Stomach smooth muscle (tissue), 2 donors: ENCODE measurements around the gene TBC1D5.

Experiments used
- H3K27ac ChIP-seq: one replicate; pipeline ENCODE4 v1.7.0; 2013; ENCODE audit warnings: mild to moderate bottlenecking, low read length, inconsistent platforms
- H3K27me3 ChIP-seq, 2 donors: one replicate each; pipeline ENCODE4 v1.7.0; 2013; ENCODE audit warnings: low read length in 2 of 2; ENCODE audit not compliant: insufficient read depth in 2 of 2, control insufficient read depth in 1 of 2
- H3K36me3 ChIP-seq, 2 donors: one replicate each; pipeline ENCODE4 v1.7.0; 2013; ENCODE audit warnings: low read length in 2 of 2; ENCODE audit not compliant: control insufficient read depth in 2 of 2, insufficient read depth in 2 of 2
- H3K4me1 ChIP-seq: one replicate; pipeline ENCODE4 v1.7.0; 2013; ENCODE audit warnings: low read length; ENCODE audit not compliant: control insufficient read depth, insufficient read depth
- H3K4me3 ChIP-seq, 2 donors: one replicate each; pipeline ENCODE4 v1.7.0; 2013; ENCODE audit warnings: low read length in 2 of 2
- H3K9ac ChIP-seq, 2 donors: one replicate each; pipeline ENCODE4 v1.7.0; 2013; ENCODE audit warnings: low read length in 2 of 2, mild to moderate bottlenecking in 1 of 2
- H3K9me3 ChIP-seq, 2 donors: one replicate each; pipeline ENCODE4 v1.7.0; 2013; ENCODE audit warnings: low read length in 2 of 2; ENCODE audit not compliant: control insufficient read depth in 2 of 2
- donor health status: healthy.
- donor health status: Pancreatic carcinoma.

The TBC1D5 gene

GRCh38 chr3:17158941-17159682 lies 583.3 kb downstream of the TBC1D5 start:
- Histone ChIP-seq H3K36me3 (peaks cover 39 to 54% of the 10 kb centered on the region in 2 donors), H3K27me3 (no peaks in the 10 kb centered on the region), H3K4me1 (no peaks in the 10 kb centered on the region), H3K27ac (no peak overlapping the region), H3K9ac (no peak overlapping the region), H3K9me3 (peaks cover 0 to 2% of the 10 kb centered on the region in 2 donors), H3K4me3 (no peak overlapping the region)

GRCh38 chr3:17157713-17158112 lies 584.7 kb downstream of the TBC1D5 start:
- Histone ChIP-seq H3K9me3 (peaks cover 13 to 15% of the 10 kb centered on the region in 2 donors), H3K27me3 (no peaks in the 10 kb centered on the region), H3K4me3 (no peak overlapping the region), H3K27ac (no peak overlapping the region), H3K36me3 (peaks cover 49 to 59% of the 10 kb centered on the region in 2 donors), H3K9ac (no peak overlapping the region), H3K4me1 (no peaks in the 10 kb centered on the region)

GRCh38 chr3:17156864-17157263 lies 585.6 kb downstream of the TBC1D5 start:
- Histone ChIP-seq H3K9me3 (peaks cover 14 to 18% of the 10 kb centered on the region in 2 donors), H3K4me3 (no peak overlapping the region), H3K27me3 (no peaks in the 10 kb centered on the region), H3K9ac (no peak overlapping the region), H3K27ac (no peak overlapping the region), H3K4me1 (no peaks in the 10 kb centered on the region), H3K36me3 (peaks cover 43 to 51% of the 10 kb centered on the region in 2 donors)

GRCh38 chr3:17155951-17156350 lies 586.5 kb downstream of the TBC1D5 start:
- Histone ChIP-seq H3K27ac (no peak overlapping the region), H3K4me1 (no peaks in the 10 kb centered on the region), H3K9ac (no peak overlapping the region), H3K9me3 (peaks cover 14 to 19% of the 10 kb centered on the region in 2 donors), H3K4me3 (no peak overlapping the region), H3K36me3 (peaks cover 37 to 49% of the 10 kb centered on the region in 2 donors), H3K27me3 (no peaks in the 10 kb centered on the region)

GRCh38 chr3:17154941-17155340 lies 587.5 kb downstream of the TBC1D5 start:
- H3K36me3 ChIP-seq, result peaks cover 30 to 49% of the 10 kb centered on the region in 2 donors

GRCh38 chr3:17154221-17154620 lies 588.2 kb downstream of the TBC1D5 start:
- H3K9ac ChIP-seq, result no peak overlapping the region

More at GRCh38 chr3:17154941-17155340, 587.5 kb downstream of the TBC1D5 start:
- Histone ChIP-seq H3K4me3 (no peak overlapping the region), H3K27me3 (no peaks in the 10 kb centered on the region), H3K9ac (no peak overlapping the region), H3K9me3 (peaks cover 17 to 25% of the 10 kb centered on the region in 2 donors), H3K27ac (no peak overlapping the region), H3K4me1 (no peaks in the 10 kb centered on the region)

GRCh38 chr3:17153209-17153608 lies 589.2 kb downstream of the TBC1D5 start:
- peaks cover 22 to 41% of the 10 kb centered on the region in 2 donors for H3K36me3 ChIP-seq
- peaks cover 17 to 25% of the 10 kb centered on the region in 2 donors for H3K9me3 ChIP-seq
- H3K4me3 ChIP-seq, result no peak overlapping the region
- H3K27me3 ChIP-seq, result no peaks in the 10 kb centered on the region
- H3K9ac ChIP-seq, result no peak overlapping the region
- H3K4me1 ChIP-seq, result no peaks in the 10 kb centered on the region
- no peak overlapping the region for H3K27ac ChIP-seq

More at GRCh38 chr3:17154221-17154620, 588.2 kb downstream of the TBC1D5 start:
- Histone ChIP-seq H3K4me1 (no peaks in the 10 kb centered on the region), H3K27ac (no peak overlapping the region), H3K36me3 (peaks cover 24 to 46% of the 10 kb centered on the region in 2 donors), H3K9me3 (peaks cover 17 to 25% of the 10 kb centered on the region in 2 donors), H3K4me3 (no peak overlapping the region), H3K27me3 (no peaks in the 10 kb centered on the region)

GRCh38 chr3:17151598-17152373 lies 590.6 kb downstream of the TBC1D5 start:
- Histone ChIP-seq H3K9ac (no peak overlapping the region), H3K9me3 (peaks cover 17 to 25% of the 10 kb centered on the region in 2 donors), H3K36me3 (peaks cover 18 to 36% of the 10 kb centered on the region in 2 donors), H3K27me3 (no peaks in the 10 kb centered on the region), H3K4me1 (no peaks in the 10 kb centered on the region), H3K27ac (no peak overlapping the region), H3K4me3 (no peak overlapping the region)

- Histone ChIP-seq H3K9me3 (peaks cover 17 to 26% of the 10 kb centered on the region in 2 donors), H3K27me3 (no peaks in the 10 kb centered on the region), H3K4me1 (no peaks in the 10 kb centered on the region), H3K27ac (no peak overlapping the region), H3K36me3 (peaks cover 11 to 13% of the 10 kb centered on the region in 2 donors), H3K4me3 (no peak overlapping the region), H3K9ac (no peak overlapping the region)
These were observed 593.4 kb downstream of the TBC1D5 start for GRCh38 chr3:17149076-17149475.

GRCh38 chr3:17144665-17144993 lies 597.8 kb downstream of the TBC1D5 start:
- Histone ChIP-seq H3K27ac (no peak overlapping the region), H3K27me3 (no peaks in the 10 kb centered on the region), H3K9me3 (peaks cover 0 to 6% of the 10 kb centered on the region in 2 donors), H3K9ac (no peak overlapping the region), H3K36me3 (no peaks in the 10 kb centered on the region), H3K4me3 (no peak overlapping the region), H3K4me1 (no peaks in the 10 kb centered on the region)
